SW 1271 (cell line): Measurements from ENCODE around the gene GSN.

ENCODE experiments used
- DNase-seq, 2 experiments: peaks; one replicate each; lab custom pipeline; 2025; lab: John Stamatoyannopoulos, UW

Gene GSN

GRCh38 chr9:121303456-121304451 lies 35.8 kb downstream of the GSN start:
- DNase-seq, result no peak

- no peak for DNase-seq
Observed at GRCh38 chr9:121304707-121305106, 36.7 kb downstream of the GSN start.

- no peak for DNase-seq
Observed at GRCh38 chr9:121305269-121305994, 37.5 kb downstream of the GSN start.

GRCh38 chr9:121307976-121308375 lies 40.0 kb downstream of the GSN start:
- DNase-seq, result no peak

GRCh38 chr9:121308765-121309164 lies 40.8 kb downstream of the GSN start:
- DNase-seq, result no peak

- DNase-seq, result no peak
Observed at GRCh38 chr9:121309171-121309570, 41.2 kb downstream of the GSN start.

GRCh38 chr9:121309833-121310425 lies 42.0 kb downstream of the GSN start:
- no peak for DNase-seq

- DNase-seq, result no peak
Observed at GRCh38 chr9:121310571-121310970, 42.6 kb downstream of the GSN start.

GRCh38 chr9:121312169-121312568 lies 44.2 kb downstream of the GSN start:
- DNase-seq, result no peak

- DNase-seq, result no peak
Observed at GRCh38 chr9:121313458-121314152, 45.6 kb downstream of the GSN start.

- DNase-seq, result no peak
Observed at GRCh38 chr9:121316378-121316777, 48.4 kb downstream of the GSN start.

- no peak for DNase-seq
Observed at GRCh38 chr9:121316852-121317373, 49.0 kb downstream of the GSN start.

GRCh38 chr9:121317737-121318630 lies 50.0 kb downstream of the GSN start:
- no peak for DNase-seq

GRCh38 chr9:121318631-121319382 lies 50.8 kb downstream of the GSN start:
- no peak for DNase-seq

- DNase-seq, result no peak
Observed at GRCh38 chr9:121319383-121319780, 51.4 kb downstream of the GSN start.

GRCh38 chr9:121321016-121321503 lies 53.1 kb downstream of the GSN start:
- DNase-seq, result no peak

GRCh38 chr9:121322037-121322736 lies 54.2 kb downstream of the GSN start:
- DNase-seq, result peak; percentile 18 to 84

- no peak for DNase-seq
Observed at GRCh38 chr9:121322737-121323448, 54.9 kb downstream of the GSN start.
